Stomach (tissue), 9 donors: ENCODE results near the gene ITGA2. TPM values are rescaled to one million over a fixed set of nuclear protein-coding genes. Genes with fewer than 3 reads are reported as not detected.

Experiments used
- DNase-seq, 2 donors: peaks; one replicate each; pipeline versions ENCODE4 v3.0.0 to v3.0.0-alpha.2; 2013 to 2019
- H3K27ac ChIP-seq, 5 donors: fragments of 200-600 bp in 4 of 5; sonication (generic) in 4 of 5; one replicate each; pipeline ENCODE4 v1.5.1; 2013 to 2019; ENCODE audit warnings: mild to moderate bottlenecking in 1 of 5, moderate library complexity in 1 of 5
- H3K27me3 ChIP-seq, 3 donors: fragments of 200-600 bp; sonication (generic); one replicate each; pipeline ENCODE4 v1.5.1; 2017 to 2019; ENCODE audit warnings: mixed run types in 1 of 3
- H3K36me3 ChIP-seq, 4 donors: fragments of 200-600 bp; sonication (generic); 1 replicate in 3 of 4; 2 replicates in 1 of 4; pipeline ENCODE4 v1.5.1; 2016 to 2019
- H3K4me1 ChIP-seq, 4 donors: fragments of 200-600 bp; sonication (generic); one replicate each; pipeline ENCODE4 v1.5.1; 2016 to 2019
- H3K4me3 ChIP-seq, 4 donors: fragments of 200-600 bp; sonication (generic) in 3 of 4; one replicate each; pipeline ENCODE4 v1.5.1; 2016 to 2019; ENCODE audit warnings: mild to moderate bottlenecking in 1 of 4
- H3K9me3 ChIP-seq, 4 donors: fragments of 200-600 bp; sonication (generic); one replicate each; pipeline ENCODE4 v1.5.1; 2016 to 2019
- CTCF ChIP-seq, 7 experiments: fragments of 450-650 bp in 4 of 7; fragments of 200-600 bp in 3 of 7; sonication (generic) in 3 of 7; IDR thresholded peaks; one replicate each; pipeline ENCODE4 v1.5.1; 2016 to 2019; ENCODE audit warnings: antibody characterized with exemption in 7 of 7, control low read depth in 2 of 7, mild to moderate bottlenecking in 1 of 7
- EP300 ChIP-seq: sonication (generic); formaldehyde crosslinking; IDR thresholded peaks from one replicate; pipeline ENCODE4 v1.6.1; 2017; ENCODE audit warnings: antibody characterized with exemption
- POLR2A ChIP-seq, 4 donors: fragments of 450-650 bp; IDR thresholded peaks; one replicate each; pipeline ENCODE4 v1.6.1; 2016; ENCODE audit warnings: antibody characterized with exemption in 4 of 4, control low read depth in 2 of 4, mild to moderate bottlenecking in 1 of 4, moderate library complexity in 1 of 4
- POLR2AphosphoS5 ChIP-seq, 3 donors: sonication (generic); formaldehyde crosslinking; IDR thresholded peaks; one replicate each; pipeline ENCODE4 v1.6.1; 2016; ENCODE audit warnings: antibody characterized with exemption in 3 of 3
- WGBS, 5 donors: extraction: QIAGEN DNeasy Blood & Tissue Kit in 3 of 5; methylation state at CpG; one replicate each; pipeline versions ENCODE4 v1.1.5 to v1.1.7; 2013 to 2018; 5-methylcytosine and 5-hydroxymethylcytosine counted together
- intact Hi-C: fragments of 100-400 bp; cut with DNase I; formaldehyde crosslinking; loops from one replicate; pipeline ENCODE4 v1.15.1; 2023; ENCODE audit warnings: low total_unique reads
- polyA plus RNA-seq, 3 donors: library from polyadenylated mRNA; stranded (reverse); fragments of 200-250 nt; gene quantifications; one replicate each; pipeline ENCODE4 v1.2.3, GENCODE V29; 2013
- total RNA-seq, 5 donors: library from RNA; depleted of rRNA; stranded (reverse); fragments of >200 nt; gene quantifications; one replicate each; pipeline versions ENCODE4 v1.1.0 to v1.2.3, GENCODE V29; 2014 to 2016
- donor health status: healthy with polysubstance abuse.
- donor health status: Bipolar disorder and iron deficiency.
- donor health status: healthy.

Gene ITGA2
- total and polyA plus RNA-seq, 8 donors = 0.58 to 8.3 (median 3.3) TPM

DNA sequence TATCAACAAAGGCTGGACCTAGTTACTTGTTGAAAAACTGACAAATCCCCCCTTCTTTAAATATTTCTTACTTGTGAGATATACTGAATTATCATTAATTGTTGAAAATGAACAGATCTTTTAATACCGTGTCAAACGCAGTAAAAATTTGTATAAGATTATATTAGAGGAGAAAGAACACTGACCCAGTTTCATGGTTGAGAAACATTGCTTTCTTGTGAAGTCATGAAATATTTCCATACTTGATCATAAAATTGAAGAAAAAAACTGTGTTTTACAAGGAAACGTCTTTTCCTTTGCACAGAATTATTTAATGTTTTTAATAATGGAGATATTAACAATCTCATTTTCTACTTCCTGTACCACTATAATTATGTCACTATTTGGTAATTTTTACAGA is 74.6 kb downstream of the ITGA2 start:
- Histone ChIP-seq H3K27ac (no peak overlapping the region), H3K36me3 (peaks cover 0 to 56% (median 31%) of the 10 kb centered on the region in 4 donors), H3K4me1 (no peaks in the 10 kb centered on the region), H3K4me3 (no peak overlapping the region), H3K27me3 (no peaks in the 10 kb centered on the region), H3K9me3 (no peaks in the 10 kb centered on the region)
- intact Hi-C loops = no loop called here
- WGBS, 5 donors = 86 to 93% (median 89%) methylated on average over 3 of the region's 3 CpGs
- TF ChIP-seq POLR2A (IDR thresholded peaks at IDR 0.05) (no peak), CTCF (IDR thresholded peaks at IDR 0.05) (no peak), EP300 (no peak)
- no peak for DNase-seq

DNA sequence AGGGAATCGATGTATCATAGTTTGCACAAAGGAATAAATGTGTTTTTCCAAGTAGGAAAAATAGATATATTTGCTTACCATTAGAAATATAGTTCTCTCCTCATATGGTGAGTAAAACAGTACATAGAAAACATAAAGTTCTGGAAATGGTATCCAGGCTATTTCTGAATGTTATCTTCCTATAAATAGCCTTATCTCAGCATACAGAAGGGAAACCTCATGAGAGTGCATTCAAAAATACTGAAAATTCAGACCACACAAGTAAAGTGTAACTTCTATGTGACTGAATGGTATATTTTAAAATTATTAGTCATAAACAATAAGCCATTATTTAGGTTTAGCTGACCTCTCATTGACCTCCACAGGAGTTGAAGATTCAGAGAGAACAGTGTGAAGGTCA is 76.9 kb downstream of the ITGA2 start:
- WGBS, 5 donors = 90 to 100% (median 96%) methylated on average over 1 of the region's 1 CpG
- no peak for DNase-seq
- no peak for TF ChIP-seq POLR2A (IDR thresholded peaks at IDR 0.05)
- no peak for TF ChIP-seq POLR2AphosphoS5 (IDR thresholded peaks at IDR 0.05)
- no peak for TF ChIP-seq EP300
- no peak for TF ChIP-seq CTCF (IDR thresholded peaks at IDR 0.05)

GRCh38 chr5:53067641-53068040 is 78.5 kb downstream of the ITGA2 start:
- H3K9me3 ChIP-seq = no peaks in the 10 kb centered on the region
- no peak for DNase-seq
- H3K4me1 ChIP-seq = no peaks in the 10 kb centered on the region
- peaks cover 0 to 52% (median 18%) of the 10 kb centered on the region in 4 donors for H3K36me3 ChIP-seq
- TF ChIP-seq EP300 = no peak
- TF ChIP-seq CTCF (IDR thresholded peaks at IDR 0.05) = no peak
- TF ChIP-seq POLR2AphosphoS5 (IDR thresholded peaks at IDR 0.05) = no peak
- no peak for TF ChIP-seq POLR2A (IDR thresholded peaks at IDR 0.05)
- no peak overlapping the region for H3K27ac ChIP-seq
- intact Hi-C loops = no loop called here
- WGBS, 5 donors = 0 to 54% (median 0%) methylated on average over 1 of the region's 1 CpG
- H3K4me3 ChIP-seq = no peak overlapping the region
- no peaks in the 10 kb centered on the region for H3K27me3 ChIP-seq

More for the DNA sequence above, 76.9 kb downstream of the ITGA2 start:
- Histone ChIP-seq H3K4me1 (no peaks in the 10 kb centered on the region), H3K36me3 (peaks cover 0 to 48% (median 17%) of the 10 kb centered on the region in 4 donors), H3K4me3 (no peak overlapping the region), H3K27ac (no peak overlapping the region), H3K27me3 (no peaks in the 10 kb centered on the region), H3K9me3 (no peaks in the 10 kb centered on the region)
- intact Hi-C loops = no loop called here

- TF ChIP-seq POLR2AphosphoS5 (IDR thresholded peaks at IDR 0.05) (no peak), CTCF (IDR thresholded peaks at IDR 0.05) (no peak), EP300 (no peak), POLR2A (IDR thresholded peaks at IDR 0.05) (no peak)
- H3K9me3 ChIP-seq = no peaks in the 10 kb centered on the region
- intact Hi-C loops = no loop called here
- H3K27me3 ChIP-seq = no peaks in the 10 kb centered on the region
- peaks cover 0 to 53% (median 22%) of the 10 kb centered on the region in 4 donors for H3K36me3 ChIP-seq
- no peaks in the 10 kb centered on the region for H3K4me1 ChIP-seq
- H3K27ac ChIP-seq = no peak overlapping the region
- DNase-seq = no peak
- WGBS, 5 donors = 83 to 89% (median 87%) methylated on average over 4 of the region's 4 CpGs
- no peak overlapping the region for H3K4me3 ChIP-seq
These were observed 79.2 kb downstream of the ITGA2 start for GRCh38 chr5:53068291-53068836.
